H9 (cell line): ENCODE measurements around the gene USP47. TPM values are rescaled to one million over a fixed set of nuclear protein-coding genes. Genes with fewer than 3 reads are reported as not detected.
A peak's percentile ranks its signal among the peaks of the same experiment; 100 is the strongest.

Experiments
- DNase-seq: peaks from one replicate; pipeline ENCODE4 v3.0.0-alpha.2; 2017
- H2AFZ ChIP-seq: one replicate; pipeline ENCODE4 v1.6.1; 2013; ENCODE audit warnings: mild to moderate bottlenecking, low read length, control low read depth, moderate library complexity
- H2AK5ac ChIP-seq: 2 replicates; pipeline ENCODE4 v1.6.1; 2013; ENCODE audit warnings: low read length, control low read depth, mixed read lengths; ENCODE audit not compliant: insufficient read length
- H2BK120ac ChIP-seq: one replicate; pipeline ENCODE4 v1.6.1; 2013; ENCODE audit warnings: low read depth, mild to moderate bottlenecking, low read length, control low read depth, inconsistent platforms; ENCODE audit not compliant: poor library complexity, severe bottlenecking
- H2BK12ac ChIP-seq: 2 replicates; pipeline ENCODE4 v1.6.1; 2013; ENCODE audit warnings: low read length, control low read depth, mixed read lengths, low read depth; ENCODE audit not compliant: insufficient read length
- H2BK15ac ChIP-seq: 2 replicates; pipeline ENCODE4 v1.6.1; 2013; ENCODE audit warnings: low read depth, low read length, control low read depth
- H2BK20ac ChIP-seq: one replicate; pipeline ENCODE4 v1.6.1; 2013; ENCODE audit warnings: low read depth, mild to moderate bottlenecking, low read length, control low read depth, inconsistent platforms; ENCODE audit not compliant: poor library complexity, severe bottlenecking
- H2BK5ac ChIP-seq: 2 replicates; pipeline ENCODE4 v1.6.1; 2013; ENCODE audit warnings: low read length, control low read depth, mixed read lengths; ENCODE audit not compliant: insufficient read length
- H3K14ac ChIP-seq: 2 replicates; pipeline ENCODE4 v1.6.1; 2013; ENCODE audit warnings: low read length, control low read depth; ENCODE audit not compliant: insufficient read depth
- H3K18ac ChIP-seq: 2 replicates; pipeline ENCODE4 v1.6.1; 2013; ENCODE audit warnings: low read depth, mild to moderate bottlenecking, mixed read lengths, low read length, control low read depth; ENCODE audit not compliant: insufficient read length
- H3K23ac ChIP-seq: 2 replicates; pipeline ENCODE4 v1.6.1; 2013; ENCODE audit warnings: low read length, control low read depth, mixed read lengths, low read depth; ENCODE audit not compliant: insufficient read length
- H3K23me2 ChIP-seq: 2 replicates; pipeline ENCODE4 v1.6.1; 2013; ENCODE audit warnings: low read depth, mild to moderate bottlenecking, mixed read lengths, low read length, control low read depth; ENCODE audit not compliant: insufficient read length, poor library complexity, severe bottlenecking
- H3K27ac ChIP-seq: 2 replicates; pipeline ENCODE4 v1.5.1; 2013; ENCODE audit warnings: low read length, control low read depth, mixed read lengths, low read depth; ENCODE audit not compliant: insufficient read length
- H3K27me3 ChIP-seq: 2 replicates; pipeline ENCODE4 v1.6.1; 2013; ENCODE audit warnings: low read length, control low read depth, inconsistent platforms; ENCODE audit not compliant: insufficient read depth
- H3K4ac ChIP-seq: 2 replicates; pipeline ENCODE4 v1.6.1; 2013; ENCODE audit warnings: low read depth, mild to moderate bottlenecking, control low read depth, inconsistent platforms, low read length, moderate library complexity
- H3K4me1 ChIP-seq: 2 replicates; pipeline ENCODE4 v1.6.1; 2013; ENCODE audit warnings: low read length, control low read depth, inconsistent platforms; ENCODE audit not compliant: insufficient read depth
- H3K4me2 ChIP-seq: 2 replicates; pipeline ENCODE4 v1.6.1; 2013; ENCODE audit warnings: low read length, control low read depth, mixed read lengths; ENCODE audit not compliant: insufficient read length, insufficient read depth
- H3K56ac ChIP-seq: 2 replicates; pipeline ENCODE4 v1.6.1; 2013; ENCODE audit warnings: low read depth, mild to moderate bottlenecking, mixed read lengths, low read length, control low read depth; ENCODE audit not compliant: insufficient read length
- H3K79me1 ChIP-seq: 2 replicates; pipeline ENCODE4 v1.6.1; 2013; ENCODE audit warnings: low read depth, mild to moderate bottlenecking, moderate library complexity, low read length, control low read depth, inconsistent platforms; ENCODE audit not compliant: insufficient read depth, poor library complexity, severe bottlenecking
- H3K79me2 ChIP-seq: 2 replicates; pipeline ENCODE4 v1.6.1; 2013; ENCODE audit warnings: low read length, control low read depth, inconsistent platforms; ENCODE audit not compliant: insufficient read depth
- H3K9ac ChIP-seq: 2 replicates; pipeline ENCODE4 v1.6.1; 2013; ENCODE audit warnings: low read length, control low read depth, mixed read lengths; ENCODE audit not compliant: insufficient read length; ENCODE audit errors: extremely low read depth
- H3K9me3 ChIP-seq: one replicate; pipeline ENCODE4 v1.6.1; 2013; ENCODE audit warnings: low read depth, low read length, inconsistent platforms; ENCODE audit not compliant: control insufficient read depth
- H3T11ph ChIP-seq: one replicate; pipeline ENCODE4 v1.6.1; 2013; ENCODE audit warnings: mild to moderate bottlenecking, low read length, control low read depth, inconsistent platforms
- H4K20me1 ChIP-seq: one replicate; pipeline ENCODE4 v1.6.1; 2013; ENCODE audit not compliant: control insufficient read depth, insufficient read length, insufficient read depth
- H4K5ac ChIP-seq: 2 replicates; pipeline ENCODE4 v1.6.1; 2013; ENCODE audit warnings: low read depth, mild to moderate bottlenecking, mixed read lengths, low read length, control low read depth; ENCODE audit not compliant: insufficient read length
- H4K8ac ChIP-seq: replicated peaks from 2 replicates; pipeline ENCODE4 v1.6.1; 2013; ENCODE audit warnings: low read length, control low read depth, mixed read lengths, low read depth; ENCODE audit not compliant: insufficient read length
- H4K91ac ChIP-seq: 2 replicates; pipeline ENCODE4 v1.6.1; 2013; ENCODE audit warnings: low read depth, mild to moderate bottlenecking, moderate library complexity, mixed read lengths, low read length, control low read depth; ENCODE audit not compliant: insufficient read length
- H3K27ac Mint-ChIP-seq, 3 experiments: 2 replicates in 2 of 3; 3 replicates in 1 of 3; pipeline ENCODE4 v1.8.0; 2020 to 2021; ENCODE audit warnings: mixed read lengths in 3 of 3, mild to moderate bottlenecking in 1 of 3, moderate library complexity in 1 of 3
- H3K27me3 Mint-ChIP-seq: 2 replicates; pipeline ENCODE4 v1.8.0; 2021; ENCODE audit warnings: low read depth, mild to moderate bottlenecking, moderate library complexity, mixed read lengths
- H3K36me3 Mint-ChIP-seq, 3 experiments: 2 replicates in 2 of 3; 3 replicates in 1 of 3; pipeline ENCODE4 v1.8.0; 2020 to 2021; ENCODE audit warnings: low read depth in 3 of 3, mixed read lengths in 3 of 3; ENCODE audit not compliant: insufficient read depth in 1 of 3
- H3K4me1 Mint-ChIP-seq, 2 experiments: 2 replicates each; pipeline ENCODE4 v1.8.0; 2020; ENCODE audit warnings: mixed read lengths in 2 of 2
- H3K4me3 Mint-ChIP-seq, 2 experiments: 2 replicates in 1 of 2; 3 replicates in 1 of 2; pipeline ENCODE4 v1.8.0; 2020 to 2021; ENCODE audit warnings: mild to moderate bottlenecking in 2 of 2, mixed read lengths in 2 of 2, moderate library complexity in 1 of 2
- H3K9me3 Mint-ChIP-seq, 2 experiments: 2 replicates in 1 of 2; 3 replicates in 1 of 2; pipeline ENCODE4 v1.8.0; 2020; ENCODE audit warnings: mild to moderate bottlenecking in 2 of 2, mixed read lengths in 2 of 2, moderate library complexity in 1 of 2
- WGBS: extraction: QIAGEN DNeasy Blood & Tissue Kit; methylation state at CpG from one replicate; pipeline ENCODE4 v1.1.7; 2013; ENCODE audit warnings: missing lambda C conversion rate, low lambda C conversion rate, mixed read lengths; ENCODE audit not compliant: insufficient read length; ENCODE audit errors: extremely low coverage; 5-methylcytosine and 5-hydroxymethylcytosine counted together
- total RNA-seq: library from RNA; stranded (reverse); gene quantifications from 2 replicates; pipeline ENCODE4 v1.2.1, GENCODE V29; 2021
- TF ChIP-seq, protein P1 (sequence below): fragments of 200-600 bp; sonication (generic); conservative IDR thresholded peaks from 3 replicates; pipeline ENCODE4 v1.8.0; 2021; ENCODE audit warnings: antibody characterized with exemption, mild to moderate bottlenecking

USP47 gene
- total RNA-seq, 1 experiment from 2014 or later, result 26.7 TPM

GRCh38 chr11:11973361-11973800 lies 131.6 kb downstream of the USP47 start:
- Histone ChIP-seq H3K27ac (no peak overlapping the region), H4K8ac (no peak overlapping the region), H2AFZ (no peak overlapping the region), H3K4me2 (no peak overlapping the region), H4K20me1 (no peaks in the 10 kb centered on the region), H3K4me1 (no peaks in the 10 kb centered on the region), H3K9me3 (no peaks in the 10 kb centered on the region), H2BK120ac (no peak overlapping the region), H3K23ac (no peak overlapping the region), H3K4ac (no peak overlapping the region), H2BK20ac (no peak overlapping the region), H3K79me2 (no peaks in the 10 kb centered on the region), H3K56ac (no peak overlapping the region), H3K18ac (no peak overlapping the region), H2BK15ac (no peak overlapping the region), H3K14ac (no peak overlapping the region), H3K9ac (no peak overlapping the region), H3T11ph (no peak overlapping the region), H3K27me3 (no peaks in the 10 kb centered on the region), H3K79me1 (no peaks in the 10 kb centered on the region), H2BK12ac (no peak overlapping the region), H2AK5ac (no peak overlapping the region), H4K5ac (no peak overlapping the region), H2BK5ac (no peak overlapping the region), H4K91ac (no peak overlapping the region), H3K23me2 (no peaks in the 10 kb centered on the region)
- H3K9me3 Mint-ChIP-seq, result no peaks in the 10 kb centered on the region
- peaks cover 21% of the 10 kb centered on the region in 2 experiments for H3K4me1 Mint-ChIP-seq
- no CpG with 5 or more reads among the region's 8 CpGs for WGBS
- peak; percentile 23 for DNase-seq
- TF ChIP-seq, protein P1, sequence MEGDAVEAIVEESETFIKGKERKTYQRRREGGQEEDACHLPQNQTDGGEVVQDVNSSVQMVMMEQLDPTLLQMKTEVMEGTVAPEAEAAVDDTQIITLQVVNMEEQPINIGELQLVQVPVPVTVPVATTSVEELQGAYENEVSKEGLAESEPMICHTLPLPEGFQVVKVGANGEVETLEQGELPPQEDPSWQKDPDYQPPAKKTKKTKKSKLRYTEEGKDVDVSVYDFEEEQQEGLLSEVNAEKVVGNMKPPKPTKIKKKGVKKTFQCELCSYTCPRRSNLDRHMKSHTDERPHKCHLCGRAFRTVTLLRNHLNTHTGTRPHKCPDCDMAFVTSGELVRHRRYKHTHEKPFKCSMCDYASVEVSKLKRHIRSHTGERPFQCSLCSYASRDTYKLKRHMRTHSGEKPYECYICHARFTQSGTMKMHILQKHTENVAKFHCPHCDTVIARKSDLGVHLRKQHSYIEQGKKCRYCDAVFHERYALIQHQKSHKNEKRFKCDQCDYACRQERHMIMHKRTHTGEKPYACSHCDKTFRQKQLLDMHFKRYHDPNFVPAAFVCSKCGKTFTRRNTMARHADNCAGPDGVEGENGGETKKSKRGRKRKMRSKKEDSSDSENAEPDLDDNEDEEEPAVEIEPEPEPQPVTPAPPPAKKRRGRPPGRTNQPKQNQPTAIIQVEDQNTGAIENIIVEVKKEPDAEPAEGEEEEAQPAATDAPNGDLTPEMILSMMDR, result no peak
- H3K27ac Mint-ChIP-seq, result peak overlapping the region in 1 of 3 experiments; percentile 67; a peak in 2 of 7 replicates
- H3K27me3 Mint-ChIP-seq, result no peaks in the 10 kb centered on the region; the same call in 1 of the 2 replicates
- H3K36me3 Mint-ChIP-seq, result no peaks in the 10 kb centered on the region; a peak in 2 of 7 replicates
- no peak overlapping the region for H3K4me3 Mint-ChIP-seq
